Adrenal gland (tissue), 12 donors: ENCODE results near the gene KCNJ15. TPM values are rescaled to one million over a fixed set of nuclear protein-coding genes. Genes with fewer than 3 reads are reported as not detected.

Experiments used
- DNase-seq, 7 donors: peaks; one replicate each; pipeline ENCODE4 v3.0.0-alpha.2; 2019 to 2020
- H3K27ac ChIP-seq, 5 donors: fragments of 200-600 bp; sonication (generic) in 4 of 5; 1 replicate in 3 of 5; 2 replicates in 2 of 5; pipeline versions ENCODE4 v1.5.1 to v1.8.0; 2016 to 2020; ENCODE audit warnings: mild to moderate bottlenecking in 1 of 5
- H3K27me3 ChIP-seq: fragments of 200-600 bp; 2 replicates; pipeline ENCODE4 v1.8.0; 2021
- H3K36me3 ChIP-seq, 2 donors: fragments of 200-600 bp; replicated peaks in 1 of 2; 1 replicate in 1 of 2; 2 replicates in 1 of 2; pipeline versions ENCODE4 v1.5.1 to v1.8.0; 2018 to 2022
- H3K4me1 ChIP-seq, 2 donors: fragments of 200-600 bp; replicated peaks in 1 of 2; 1 replicate in 1 of 2; 2 replicates in 1 of 2; pipeline versions ENCODE4 v1.5.1 to v1.8.0; 2018 to 2021
- H3K4me3 ChIP-seq, 4 donors: fragments of 200-600 bp; sonication (generic) in 3 of 4; one replicate each; pipeline ENCODE4 v1.5.1; 2016 to 2018
- H3K9me3 ChIP-seq, 3 donors: fragments of 200-600 bp; sonication (generic) in 1 of 3; replicated peaks in 1 of 3; 1 replicate in 2 of 3; 2 replicates in 1 of 3; pipeline versions ENCODE4 v1.5.1 to v1.8.0; 2016 to 2021
- CTCF ChIP-seq, 6 experiments: fragments of 450-650 bp in 4 of 6; fragments of 200-600 bp in 2 of 6; sonication (generic) in 1 of 6; IDR thresholded peaks; 1 replicate in 5 of 6; 2 replicates in 1 of 6; pipeline versions ENCODE4 v1.5.1 to v1.8.0; 2016 to 2021; ENCODE audit warnings: antibody characterized with exemption in 6 of 6, mild to moderate bottlenecking in 2 of 6, moderate library complexity in 1 of 6
- POLR2A ChIP-seq, 2 donors: fragments of 450-650 bp; IDR thresholded peaks; one replicate each; pipeline ENCODE4 v1.6.1; 2017; ENCODE audit warnings: antibody characterized with exemption in 2 of 2, mild to moderate bottlenecking in 2 of 2, moderate library complexity in 1 of 2
- WGBS, 4 donors: extraction: QIAGEN DNeasy Blood & Tissue Kit in 2 of 4; methylation state at CpG; one replicate each; pipeline versions ENCODE4 v1.1.5 to v1.1.7; 2013 to 2017; 5-methylcytosine and 5-hydroxymethylcytosine counted together
- intact Hi-C, 2 donors: fragments of 100-400 bp; cut with DNase I; formaldehyde crosslinking; loops; one replicate each; pipeline versions ENCODE4 v1.14.1 to v1.15.0; 2022 to 2023
- polyA plus RNA-seq, 3 donors: library from polyadenylated mRNA; stranded (reverse); fragments of 200-250 nt in 2 of 3; fragments of 350-450 nt in 1 of 3; fragmentation: Illumina TruSeq in 1 of 3; extraction: RNeasy Lipid Tissue Mini Kit (QIAGEN cat#74804) in 1 of 3; gene quantifications; one replicate each; pipeline ENCODE4 v1.2.3, GENCODE V29; 2013 to 2014
- total RNA-seq, 9 donors: library from RNA; depleted of rRNA in 4 of 9; stranded (reverse); fragments of >200 nt in 4 of 9; fragments of 120-200 nt in 1 of 9; fragmentation: NEBNext Ultra II Directional in 1 of 9; extraction: Animal tissue kit (Norgen Biotek cat#: 25700) in 1 of 9; gene quantifications; one replicate each; pipeline versions ENCODE4 v1.1.0 to v1.2.4, GENCODE V29; 2013 to 2023
- donor health status: healthy with polysubstance abuse.
- donor health status: Bipolar disorder and iron deficiency.
- donor health status: DM: yes; HTN: yes; CAD: no.
- donor health status: DM: no; HTN: no; CAD: no.
- donor health status: DM: no; HTN: no; CAD: no.
- donor health status: DM: yes; HTN: yes; CAD: no.

Gene KCNJ15
- total and polyA plus RNA-seq, 12 donors: 0.11 to 2.8 (median 0.45) TPM

- Histone ChIP-seq H3K36me3 (no peaks in the 10 kb centered on the region), H3K27me3 (no peaks in the 10 kb centered on the region), H3K4me1 (no peaks in the 10 kb centered on the region), H3K27ac (no peak overlapping the region), H3K9me3 (no peaks in the 10 kb centered on the region), H3K4me3 (no peak overlapping the region)
- intact Hi-C loops: no loop called here
- TF ChIP-seq CTCF (IDR thresholded peaks at IDR 0.05) (no peak), POLR2A (IDR thresholded peaks at IDR 0.05) (no peak)
- 68 to 81% (median 76%) methylated on average over 4 of the region's 4 CpGs for WGBS, 4 donors
- DNase-seq: no peak
Observed at GRCh38 chr21:38326899-38327298, 70.1 kb downstream of the KCNJ15 start.

- no peaks in the 10 kb centered on the region for H3K36me3 ChIP-seq
- no peak for DNase-seq
- intact Hi-C loops: no loop called here
- no peak overlapping the region for H3K27ac ChIP-seq
- H3K27me3 ChIP-seq: no peaks in the 10 kb centered on the region
- TF ChIP-seq CTCF (IDR thresholded peaks at IDR 0.05) (no peak), POLR2A (IDR thresholded peaks at IDR 0.05) (no peak)
- no peaks in the 10 kb centered on the region for H3K9me3 ChIP-seq
- H3K4me1 ChIP-seq: no peaks in the 10 kb centered on the region
- H3K4me3 ChIP-seq: no peak overlapping the region
- WGBS, 4 donors: 83 to 100% (median 93%) methylated on average over 1 of the region's 1 CpG
Observed at GRCh38 chr21:38327984-38328383, 71.2 kb downstream of the KCNJ15 start.

GRCh38 chr21:38329162-38329561 is 72.4 kb downstream of the KCNJ15 start:
- WGBS, 4 donors: 77 to 88% (median 86%) methylated on average over 2 of the region's 2 CpGs
- H3K4me1 ChIP-seq: no peaks in the 10 kb centered on the region

GRCh38 chr21:38330666-38331065 is 73.9 kb downstream of the KCNJ15 start:
- no peak for DNase-seq

More at GRCh38 chr21:38329162-38329561, 72.4 kb downstream of the KCNJ15 start:
- Histone ChIP-seq H3K9me3 (no peaks in the 10 kb centered on the region), H3K36me3 (no peaks in the 10 kb centered on the region), H3K27me3 (no peaks in the 10 kb centered on the region), H3K27ac (no peak overlapping the region), H3K4me3 (no peak overlapping the region)
- intact Hi-C loops: no loop called here
- DNase-seq: no peak
- TF ChIP-seq CTCF (IDR thresholded peaks at IDR 0.05): no peak
- no peak for TF ChIP-seq POLR2A (IDR thresholded peaks at IDR 0.05)

More at GRCh38 chr21:38330666-38331065, 73.9 kb downstream of the KCNJ15 start:
- H3K27me3 ChIP-seq: no peaks in the 10 kb centered on the region
- 86 to 95% (median 90%) methylated on average over 2 of the region's 2 CpGs for WGBS, 4 donors
- no peak for TF ChIP-seq CTCF (IDR thresholded peaks at IDR 0.05)
- no peak for TF ChIP-seq POLR2A (IDR thresholded peaks at IDR 0.05)
- no peak overlapping the region for H3K27ac ChIP-seq
- H3K4me3 ChIP-seq: no peak overlapping the region
- no peaks in the 10 kb centered on the region for H3K4me1 ChIP-seq
- intact Hi-C loops: no loop called here
- H3K36me3 ChIP-seq: no peaks in the 10 kb centered on the region
- H3K9me3 ChIP-seq: no peaks in the 10 kb centered on the region
